PC-9 (cell line): ENCODE data around the gene TMEM97.

ENCODE experiments used
- EZH2 ChIP-seq: fragments of 200-600 bp; sonication (generic); IDR thresholded peaks from 2 replicates; pipeline ENCODE4 v1.8.0; 2017; ENCODE audit warnings: antibody characterized with exemption, low read depth
- TF ChIP-seq, protein P1 (sequence below): fragments of 200-600 bp; sonication (generic); conservative IDR thresholded peaks from 2 replicates; pipeline ENCODE4 v1.6.1; 2017; ENCODE audit warnings: mixed run types, antibody characterized with exemption, mild to moderate bottlenecking, moderate library complexity

- TF ChIP-seq, protein P1, sequence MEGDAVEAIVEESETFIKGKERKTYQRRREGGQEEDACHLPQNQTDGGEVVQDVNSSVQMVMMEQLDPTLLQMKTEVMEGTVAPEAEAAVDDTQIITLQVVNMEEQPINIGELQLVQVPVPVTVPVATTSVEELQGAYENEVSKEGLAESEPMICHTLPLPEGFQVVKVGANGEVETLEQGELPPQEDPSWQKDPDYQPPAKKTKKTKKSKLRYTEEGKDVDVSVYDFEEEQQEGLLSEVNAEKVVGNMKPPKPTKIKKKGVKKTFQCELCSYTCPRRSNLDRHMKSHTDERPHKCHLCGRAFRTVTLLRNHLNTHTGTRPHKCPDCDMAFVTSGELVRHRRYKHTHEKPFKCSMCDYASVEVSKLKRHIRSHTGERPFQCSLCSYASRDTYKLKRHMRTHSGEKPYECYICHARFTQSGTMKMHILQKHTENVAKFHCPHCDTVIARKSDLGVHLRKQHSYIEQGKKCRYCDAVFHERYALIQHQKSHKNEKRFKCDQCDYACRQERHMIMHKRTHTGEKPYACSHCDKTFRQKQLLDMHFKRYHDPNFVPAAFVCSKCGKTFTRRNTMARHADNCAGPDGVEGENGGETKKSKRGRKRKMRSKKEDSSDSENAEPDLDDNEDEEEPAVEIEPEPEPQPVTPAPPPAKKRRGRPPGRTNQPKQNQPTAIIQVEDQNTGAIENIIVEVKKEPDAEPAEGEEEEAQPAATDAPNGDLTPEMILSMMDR: no peak; the same call in 1 of the 2 replicates
- TF ChIP-seq EZH2: no peak
Observed at GRCh38 chr17:28347261-28347891, 28.4 kb downstream of the TMEM97 start.
